NB4 (cell line): Measurements from ENCODE around the gene SLC35G6.

Experiments
- MYC ChIP-seq: IDR thresholded peaks from 2 replicates; pipeline ENCODE4 v1.6.1; 2011; ENCODE audit warnings: low read depth, low read length
- POLR2A ChIP-seq: IDR thresholded peaks from 2 replicates; pipeline ENCODE4 v1.6.1; 2011; ENCODE audit warnings: mild to moderate bottlenecking; ENCODE audit not compliant: insufficient read length; ENCODE audit errors: extremely low read depth
- TF ChIP-seq, protein P1 (sequence below): IDR thresholded peaks from one replicate; pipeline ENCODE4 v1.5.1; 2012; ENCODE audit warnings: low read depth, low read length

DNA sequence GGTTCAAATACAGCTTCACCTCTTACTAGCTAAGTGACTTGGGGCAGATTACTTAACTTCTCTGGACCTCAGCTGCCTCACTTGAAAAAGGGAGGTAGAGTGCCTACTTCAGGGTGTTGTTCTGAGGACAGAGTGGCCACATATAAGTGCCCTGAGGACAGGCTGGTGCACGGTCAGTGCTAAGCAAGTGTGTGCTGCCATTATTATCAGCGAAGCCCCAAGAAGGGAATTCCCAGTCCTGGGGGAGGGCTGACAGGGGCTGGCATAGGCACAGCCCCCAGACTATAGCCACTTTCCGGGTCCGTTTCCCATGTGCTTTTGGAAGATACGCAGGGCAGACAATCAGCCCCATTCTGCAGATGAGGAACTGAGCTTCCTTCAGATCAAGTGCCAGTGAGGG, 4.3 kb upstream of the SLC35G6 start:
- TF ChIP-seq, protein P1, sequence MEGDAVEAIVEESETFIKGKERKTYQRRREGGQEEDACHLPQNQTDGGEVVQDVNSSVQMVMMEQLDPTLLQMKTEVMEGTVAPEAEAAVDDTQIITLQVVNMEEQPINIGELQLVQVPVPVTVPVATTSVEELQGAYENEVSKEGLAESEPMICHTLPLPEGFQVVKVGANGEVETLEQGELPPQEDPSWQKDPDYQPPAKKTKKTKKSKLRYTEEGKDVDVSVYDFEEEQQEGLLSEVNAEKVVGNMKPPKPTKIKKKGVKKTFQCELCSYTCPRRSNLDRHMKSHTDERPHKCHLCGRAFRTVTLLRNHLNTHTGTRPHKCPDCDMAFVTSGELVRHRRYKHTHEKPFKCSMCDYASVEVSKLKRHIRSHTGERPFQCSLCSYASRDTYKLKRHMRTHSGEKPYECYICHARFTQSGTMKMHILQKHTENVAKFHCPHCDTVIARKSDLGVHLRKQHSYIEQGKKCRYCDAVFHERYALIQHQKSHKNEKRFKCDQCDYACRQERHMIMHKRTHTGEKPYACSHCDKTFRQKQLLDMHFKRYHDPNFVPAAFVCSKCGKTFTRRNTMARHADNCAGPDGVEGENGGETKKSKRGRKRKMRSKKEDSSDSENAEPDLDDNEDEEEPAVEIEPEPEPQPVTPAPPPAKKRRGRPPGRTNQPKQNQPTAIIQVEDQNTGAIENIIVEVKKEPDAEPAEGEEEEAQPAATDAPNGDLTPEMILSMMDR, result no peak
- TF ChIP-seq POLR2A (no peak), MYC (no peak)
